ENCODE measurements around the gene ODR4. TPM values are rescaled to one million over a fixed set of nuclear protein-coding genes. Genes with fewer than 3 reads are reported as not detected.
"Not testable (repeated sequence)": the region's sequence is repeated elsewhere in the genome, so short reads cannot be mapped to it uniquely, and the experiment has no call there.

The ODR4 gene
- total and polyA plus RNA-seq, 7 experiments from 2014 or later: 5.3 to 19.6 (median 14.6) TPM

DNA sequence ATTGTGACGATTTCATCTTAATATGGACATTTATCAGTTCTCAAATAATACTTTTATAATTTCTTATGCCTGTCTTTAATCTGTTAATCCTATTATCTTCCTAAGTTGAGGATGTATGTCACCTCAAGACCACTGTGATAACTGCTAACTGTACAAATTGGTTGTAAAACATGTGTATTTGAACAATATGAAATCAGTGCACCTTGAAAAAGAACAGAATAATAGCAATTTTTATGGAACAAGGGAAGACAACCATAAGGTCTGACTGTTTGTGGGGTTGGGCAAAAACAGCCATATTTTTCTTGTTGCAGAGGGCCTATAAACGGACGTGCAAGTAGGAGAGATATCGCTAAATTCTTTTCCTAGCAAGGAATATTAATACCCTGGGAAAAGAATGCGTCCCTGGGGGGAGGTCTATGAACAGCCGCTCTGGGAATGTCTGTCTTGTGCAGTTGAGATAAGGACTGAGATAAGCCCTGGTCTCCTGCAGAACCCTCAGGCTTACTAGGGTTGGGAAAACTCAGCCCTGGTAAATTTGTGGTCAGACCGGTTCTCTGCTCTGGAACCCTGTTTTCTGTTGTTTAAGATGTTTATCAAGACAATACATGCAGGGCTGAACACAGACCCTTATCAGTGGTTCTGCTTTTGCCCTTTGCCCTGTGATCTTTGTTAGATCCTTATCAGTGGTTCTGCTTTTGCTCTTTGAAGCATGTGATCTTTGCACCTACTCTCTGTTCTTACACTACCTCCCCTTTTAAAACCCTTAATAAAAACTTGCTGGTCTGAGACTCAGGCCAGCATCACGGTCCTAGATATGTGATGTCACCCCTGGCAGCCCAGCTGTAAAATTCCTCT, 27.6 kb upstream of the ODR4 start:
- Mint-ChIP-seq H3K36me3 (peaks cover 29 to 67% (median 50%) of the 10 kb centered on the region in 5 donors), H3K4me1 (peaks cover 0 to 13% (median 7%) of the 10 kb centered on the region in 7 donors), H3K27ac (peak overlapping the region in 5 of 9 donors; percentile 1 to 77 (median 65))
- POLR2A ChIA-PET: interaction anchor here (0.6 kb wide), 1 partner anchor 17 kb away, joined by 4 read pairs; no protein-coding TSS in a partner anchor
- H3K9me3 ChIP-seq (ENCODE audit: control insufficient read depth in 2 of 3, low read length in 3 of 3); H3K4me1 ChIP-seq (ENCODE audit: control insufficient read depth in 2 of 2, insufficient read depth in 2 of 2, low read length in 2 of 2); H3K27me3 ChIP-seq (ENCODE audit: control insufficient read depth in 2 of 2, insufficient read depth in 2 of 2, low read length in 2 of 2); H3K9me3 Mint-ChIP-seq; DNase-seq; H3K27ac ChIP-seq (ENCODE audit: low read depth, low read length); CTCF ChIA-PET; H3K4me3 ChIP-seq (ENCODE audit: low read length); H3K4me3 Mint-ChIP-seq; ATAC-seq; H3K27me3 Mint-ChIP-seq: not testable (repeated sequence)
- H3K36me3 ChIP-seq (ENCODE audit: control insufficient read depth in 2 of 3, insufficient read depth in 3 of 3, low read length in 3 of 3): peaks cover 32 to 80% (median 63%) of the 10 kb centered on the region in 3 experiments
- intact Hi-C loops (cut with micrococcal nuclease): loop anchor here in 1 of 2 donors (2.0 kb wide), 1 partner anchor 15 kb away; no protein-coding TSS in a partner anchor

DNA sequence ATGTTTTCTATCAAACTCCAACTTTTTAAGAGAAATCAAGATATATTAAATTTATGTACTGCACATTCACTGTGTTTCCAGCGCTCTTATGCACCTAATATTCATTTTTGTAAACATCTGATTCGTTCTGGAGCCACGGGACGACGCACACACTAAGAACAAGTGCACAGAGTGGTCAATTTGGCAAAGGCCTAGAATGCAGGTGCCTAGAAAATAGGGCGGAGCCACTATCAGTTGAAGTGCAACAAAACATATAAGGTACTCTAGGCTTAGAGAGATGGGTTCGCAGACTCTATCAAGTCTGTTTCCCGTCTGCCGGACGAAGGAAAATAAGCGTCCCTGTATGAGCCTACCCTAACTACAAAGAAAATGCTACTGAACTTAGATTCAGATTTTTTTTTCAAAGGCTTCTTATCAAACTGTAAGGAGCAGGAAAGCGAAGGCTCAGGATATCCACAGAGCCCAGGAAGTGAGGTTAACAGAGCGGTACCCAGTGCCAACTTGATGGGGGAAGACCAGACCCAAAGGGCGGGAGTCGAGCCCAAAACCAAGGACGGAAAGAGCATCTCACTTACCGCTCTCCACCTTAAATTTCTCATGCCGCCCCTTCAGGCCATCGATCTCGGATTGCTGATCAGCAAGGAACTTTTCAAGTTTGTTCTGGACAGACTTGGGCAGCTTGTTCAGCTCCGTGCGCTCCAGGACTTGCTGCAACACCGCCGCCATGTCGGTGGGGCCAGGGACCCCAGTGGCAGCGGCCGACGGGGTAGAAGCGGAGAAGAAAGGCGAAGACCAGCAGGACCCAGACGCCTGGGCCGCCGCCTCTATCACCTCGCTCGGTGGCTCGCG, 1.1 kb upstream of the ODR4 start:
- peak overlapping the region; percentile 90 to 99 (median 98) for H3K4me3 Mint-ChIP-seq
- peaks cover 0 to 22% (median 17%) of the 10 kb centered on the region in 5 donors for H3K36me3 Mint-ChIP-seq
- peaks cover 28 to 70% (median 55%) of the 10 kb centered on the region in 7 donors for H3K4me1 Mint-ChIP-seq
- ATAC-seq (peak; percentile 1), DNase-seq (peak in 5 of 9 donors; percentile 7 to 30 (median 26))
- H3K9me3 ChIP-seq (ENCODE audit: control insufficient read depth in 2 of 3, low read length in 3 of 3): no peaks in the 10 kb centered on the region
- H3K9me3 Mint-ChIP-seq: peaks cover 0 to 6% (median 0%) of the 10 kb centered on the region in 11 donors
- peak overlapping the region; percentile 91 to 99 (median 97) for H3K27ac Mint-ChIP-seq
- H3K4me3 ChIP-seq (ENCODE audit: low read length): peak overlapping the region; percentile 98
- H3K27me3 Mint-ChIP-seq: no peaks in the 10 kb centered on the region
- peaks cover 0 to 17% (median 11%) of the 10 kb centered on the region in 3 experiments for H3K36me3 ChIP-seq (ENCODE audit: control insufficient read depth in 2 of 3, insufficient read depth in 3 of 3, low read length in 3 of 3)
- intact Hi-C loops (cut with micrococcal nuclease): loop anchor here (1.0 to 10.0 kb wide), 19 partner anchors 30 to 1620 kb away; partner anchors contain the start of genes EDEM3 (in 2 of the 2), IVNS1ABP (in 2 of the 2), RNF2 (in 2 of the 2) and SWT1 (in 2 of the 2)
- H3K27me3 ChIP-seq (ENCODE audit: control insufficient read depth in 2 of 2, insufficient read depth in 2 of 2, low read length in 2 of 2): no peaks in the 10 kb centered on the region
- CTCF ChIA-PET: interaction anchor here (0.5 to 1.2 kb wide), 13 partner anchors 10 to 1219 kb away, joined by 3 to 5 read pairs (median 3); no protein-coding TSS in a partner anchor
- H3K4me1 ChIP-seq (ENCODE audit: control insufficient read depth in 2 of 2, insufficient read depth in 2 of 2, low read length in 2 of 2): peaks cover 24 to 25% of the 10 kb centered on the region in 2 donors
- POLR2A ChIA-PET: interaction anchor here (0.7 to 1.4 kb wide), 14 partner anchors 8 to 1620 kb away, joined by 3 to 8 read pairs (median 4); partner anchors contain the start of gene EDEM3
- peak overlapping the region; percentile 93 for H3K27ac ChIP-seq (ENCODE audit: low read depth, low read length)

DNA sequence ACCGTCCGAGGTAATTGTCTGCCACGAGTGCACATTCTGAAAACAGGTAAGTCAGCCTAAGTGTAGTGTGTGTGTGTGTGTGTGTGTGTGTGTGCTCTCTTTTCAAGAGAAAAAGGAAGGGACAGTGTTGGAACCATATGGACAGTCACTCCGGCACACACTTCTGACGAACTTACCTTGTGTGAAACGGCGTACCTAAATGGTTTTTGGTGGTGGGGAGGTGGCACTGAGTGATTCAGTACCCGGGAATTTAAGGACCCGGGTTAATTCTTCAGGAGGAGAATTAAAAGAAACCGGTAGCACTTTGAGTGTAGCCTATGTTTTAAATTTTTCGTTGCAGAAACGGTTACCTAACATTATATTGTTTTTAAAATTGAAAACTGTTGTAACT, 286 bp downstream of the ODR4 start:
- ChIA-PET CTCF (interaction anchor here (0.8 to 1.2 kb wide), 4 partner anchors 10 to 68 kb away, joined by 3 to 5 read pairs (median 4); no protein-coding TSS in a partner anchor), POLR2A (interaction anchor here (1.0 to 1.4 kb wide), 8 partner anchors 9 to 1621 kb away, joined by 3 to 8 read pairs (median 5); partner anchors contain the start of gene EDEM3)
- Histone ChIP-seq H3K27me3 (ENCODE audit: control insufficient read depth in 2 of 2, insufficient read depth in 2 of 2, low read length in 2 of 2) (no peaks in the 10 kb centered on the region), H3K4me3 (ENCODE audit: low read length) (peak overlapping the region; percentile 98), H3K4me1 (ENCODE audit: control insufficient read depth in 2 of 2, insufficient read depth in 2 of 2, low read length in 2 of 2) (peaks cover 24% of the 10 kb centered on the region in 2 donors), H3K9me3 (ENCODE audit: control insufficient read depth in 2 of 3, low read length in 3 of 3) (no peaks in the 10 kb centered on the region), H3K27ac (ENCODE audit: low read depth, low read length) (peak overlapping the region; percentile 93), H3K36me3 (ENCODE audit: control insufficient read depth in 2 of 3, insufficient read depth in 3 of 3, low read length in 3 of 3) (peaks cover 4 to 11% (median 4%) of the 10 kb centered on the region in 3 experiments)
- peaks cover 0 to 25% (median 12%) of the 10 kb centered on the region in 5 donors for H3K36me3 Mint-ChIP-seq
- intact Hi-C loops (cut with micrococcal nuclease): loop anchor here (1.0 to 10.0 kb wide), 17 partner anchors 28 to 1622 kb away; partner anchors contain the start of genes EDEM3 (in 2 of the 2), IVNS1ABP (in 2 of the 2), RNF2 (in 2 of the 2) and SWT1 (in 2 of the 2)
- peaks cover 26 to 67% (median 49%) of the 10 kb centered on the region in 7 donors for H3K4me1 Mint-ChIP-seq
- H3K27me3 Mint-ChIP-seq: no peaks in the 10 kb centered on the region
- ATAC-seq: no peak
- H3K27ac Mint-ChIP-seq: peak overlapping the region; percentile 91 to 99 (median 97)
- no peak for DNase-seq
- peaks cover 0 to 6% (median 0%) of the 10 kb centered on the region in 11 donors for H3K9me3 Mint-ChIP-seq
- peak overlapping the region; percentile 90 to 99 (median 98) for H3K4me3 Mint-ChIP-seq

DNA sequence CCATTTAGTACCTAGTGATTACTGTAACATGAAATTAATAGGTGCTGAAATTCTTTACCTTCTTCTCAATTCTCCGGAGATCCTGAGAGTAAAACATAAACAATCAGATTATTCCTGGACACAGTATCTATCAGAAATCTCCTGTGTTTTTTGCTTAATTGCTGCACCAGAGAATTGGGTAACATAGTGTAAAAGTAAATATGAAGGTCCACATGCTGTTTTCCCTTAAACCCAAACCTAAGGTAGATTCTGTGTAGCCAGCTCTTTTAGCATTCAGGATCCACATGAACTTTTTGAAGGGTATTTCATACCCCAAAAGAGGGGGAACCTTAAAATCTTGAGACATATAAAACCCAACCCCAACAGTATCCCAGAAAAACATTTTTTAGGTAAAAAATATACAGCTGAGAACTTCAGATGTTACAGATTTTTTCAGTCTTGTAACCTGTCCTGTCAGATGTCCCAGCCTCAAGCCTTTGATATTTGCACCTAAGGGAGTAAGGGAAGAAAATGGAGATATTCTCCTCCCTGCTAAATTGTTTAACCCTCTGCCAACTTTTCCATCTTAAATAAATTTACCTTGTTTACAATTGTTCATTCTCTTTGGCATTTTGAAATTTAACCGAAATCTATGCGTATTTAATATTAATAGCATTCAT, 11.2 kb downstream of the ODR4 start:
- CTCF ChIA-PET: interaction anchor here (1.6 kb wide), 1 partner anchor 12 kb away, joined by 5 read pairs; the partner anchor contains the start of genes ODR4 and TPR
- no peaks in the 10 kb centered on the region for H3K27me3 ChIP-seq (ENCODE audit: control insufficient read depth in 2 of 2, insufficient read depth in 2 of 2, low read length in 2 of 2)
- Mint-ChIP-seq H3K9me3 (no peaks in the 10 kb centered on the region), H3K27me3 (no peaks in the 10 kb centered on the region), H3K27ac (no peak overlapping the region), H3K4me1 (peaks cover 0 to 6% (median under 1%) of the 10 kb centered on the region in 7 donors), H3K4me3 (no peak overlapping the region), H3K36me3 (peaks cover 8 to 26% (median 16%) of the 10 kb centered on the region in 5 donors)
- peaks cover 0 to 34% (median 6%) of the 10 kb centered on the region in 3 experiments for H3K36me3 ChIP-seq (ENCODE audit: control insufficient read depth in 2 of 3, insufficient read depth in 3 of 3, low read length in 3 of 3)
- no peak overlapping the region for H3K4me3 ChIP-seq (ENCODE audit: low read length)
- no peak for ATAC-seq
- POLR2A ChIA-PET: no interaction called here
- no peak for DNase-seq
- intact Hi-C loops (cut with micrococcal nuclease): no loop called here
- H3K9me3 ChIP-seq (ENCODE audit: control insufficient read depth in 2 of 3, low read length in 3 of 3): no peaks in the 10 kb centered on the region
- H3K4me1 ChIP-seq (ENCODE audit: control insufficient read depth in 2 of 2, insufficient read depth in 2 of 2, low read length in 2 of 2): no peaks in the 10 kb centered on the region
- no peak overlapping the region for H3K27ac ChIP-seq (ENCODE audit: low read depth, low read length)

DNA sequence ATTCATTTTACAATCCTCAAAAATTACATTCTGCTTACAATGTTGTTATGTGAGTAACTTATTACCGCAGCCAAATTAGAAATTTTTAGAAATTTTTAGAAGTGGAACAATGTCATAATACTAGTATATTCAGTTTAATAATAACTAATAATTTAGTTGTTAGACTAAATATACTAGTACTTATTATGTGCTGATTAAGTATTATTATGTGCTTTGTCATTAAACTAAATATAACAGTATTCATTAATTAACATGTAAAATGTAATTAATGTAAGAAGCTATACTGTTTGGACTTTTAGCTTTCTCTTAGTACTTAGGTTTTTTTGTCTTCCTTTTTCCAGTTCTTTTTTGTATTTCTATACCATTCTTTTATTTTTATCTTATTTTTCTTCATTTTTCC, 15.3 kb downstream of the ODR4 start:
- DNase-seq (no peak), ATAC-seq (no peak)
- no peak overlapping the region for H3K27ac ChIP-seq (ENCODE audit: low read depth, low read length)
- peaks cover 0 to 5% (median 0%) of the 10 kb centered on the region in 7 donors for H3K4me1 Mint-ChIP-seq
- no peak overlapping the region for H3K4me3 Mint-ChIP-seq
- no peaks in the 10 kb centered on the region for H3K4me1 ChIP-seq (ENCODE audit: control insufficient read depth in 2 of 2, insufficient read depth in 2 of 2, low read length in 2 of 2)
- no peaks in the 10 kb centered on the region for H3K9me3 Mint-ChIP-seq
- H3K4me3 ChIP-seq (ENCODE audit: low read length): no peak overlapping the region
- intact Hi-C loops (cut with micrococcal nuclease): no loop called here
- peaks cover 4 to 40% (median 11%) of the 10 kb centered on the region in 3 experiments for H3K36me3 ChIP-seq (ENCODE audit: control insufficient read depth in 2 of 3, insufficient read depth in 3 of 3, low read length in 3 of 3)
- H3K27me3 Mint-ChIP-seq: no peaks in the 10 kb centered on the region
- ChIA-PET CTCF (interaction anchor here (0.7 kb wide), 1 partner anchor 52 kb away, joined by 4 read pairs; no protein-coding TSS in a partner anchor), POLR2A (interaction anchor here (1.0 kb wide), 1 partner anchor 9 kb away, joined by 3 read pairs; no protein-coding TSS in a partner anchor)
- H3K36me3 Mint-ChIP-seq: peaks cover 14 to 41% (median 24%) of the 10 kb centered on the region in 5 donors
- peak overlapping the region in 1 of 9 donors; percentile 24 for H3K27ac Mint-ChIP-seq
- no peaks in the 10 kb centered on the region for H3K27me3 ChIP-seq (ENCODE audit: control insufficient read depth in 2 of 2, insufficient read depth in 2 of 2, low read length in 2 of 2)
- no peaks in the 10 kb centered on the region for H3K9me3 ChIP-seq (ENCODE audit: control insufficient read depth in 2 of 3, low read length in 3 of 3)

All from naive thymus-derived CD4-positive, alpha-beta T cell (primary cell).